ENCODE results near the gene SRXN1. TPM values are rescaled to one million over a fixed set of nuclear protein-coding genes. Genes with fewer than 3 reads are reported as not detected.

Gene SRXN1
- total RNA-seq, 1 donor from 2014 or later: 41.5 TPM

DNA sequence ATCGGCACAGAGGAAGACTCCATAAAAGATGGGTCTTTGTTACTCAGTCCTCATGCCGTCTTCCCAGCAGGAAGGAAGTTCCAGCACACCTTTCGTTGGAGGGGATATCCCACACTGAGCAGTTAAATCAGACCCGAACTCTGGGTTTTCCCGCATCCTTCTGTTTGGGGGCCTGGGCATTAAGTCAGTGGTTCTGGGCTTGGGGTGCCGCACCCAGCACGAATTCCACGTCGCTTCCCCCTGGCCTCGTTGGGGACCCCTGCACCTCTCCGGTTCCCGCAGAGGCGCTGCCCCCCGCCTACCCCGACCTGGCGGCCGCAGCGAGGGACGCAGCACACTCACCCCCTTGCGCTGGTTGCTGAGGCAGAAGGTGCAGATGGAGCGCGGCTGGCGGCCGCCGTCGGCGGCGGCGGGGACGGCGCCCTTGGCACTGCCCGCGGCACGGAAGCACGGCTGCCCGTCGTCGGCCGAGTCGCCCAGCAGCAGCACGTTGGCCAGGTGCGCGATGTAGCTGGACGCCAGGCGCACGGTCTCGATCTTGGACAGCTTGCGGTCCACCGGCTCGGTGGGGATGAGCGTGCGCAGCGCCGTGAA is 43.5 kb downstream of the SRXN1 start:
- DNase-seq (ENCODE audit: low spot score): no peak

DNA sequence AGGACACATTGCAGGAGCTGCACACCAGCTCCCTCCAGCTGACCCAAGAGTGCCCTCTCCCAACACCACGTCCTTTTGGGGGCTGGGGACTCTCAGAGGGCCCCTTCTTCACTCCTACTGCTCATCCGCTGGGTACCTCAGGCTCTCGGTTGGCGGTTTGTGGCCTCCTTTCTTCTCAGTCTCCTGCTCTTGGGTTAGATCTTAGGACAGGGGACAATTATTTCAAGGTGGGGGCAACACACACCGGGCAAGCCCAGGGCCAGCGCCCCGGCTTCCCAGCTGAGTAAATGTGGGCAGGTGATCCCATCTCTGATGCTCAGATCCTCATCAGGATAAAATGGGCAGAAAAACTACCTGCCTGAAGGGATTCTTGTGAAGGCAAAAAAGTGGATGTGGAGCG is 44.0 kb downstream of the SRXN1 start:
- DNase-seq (ENCODE audit: low spot score): no peak

DNA sequence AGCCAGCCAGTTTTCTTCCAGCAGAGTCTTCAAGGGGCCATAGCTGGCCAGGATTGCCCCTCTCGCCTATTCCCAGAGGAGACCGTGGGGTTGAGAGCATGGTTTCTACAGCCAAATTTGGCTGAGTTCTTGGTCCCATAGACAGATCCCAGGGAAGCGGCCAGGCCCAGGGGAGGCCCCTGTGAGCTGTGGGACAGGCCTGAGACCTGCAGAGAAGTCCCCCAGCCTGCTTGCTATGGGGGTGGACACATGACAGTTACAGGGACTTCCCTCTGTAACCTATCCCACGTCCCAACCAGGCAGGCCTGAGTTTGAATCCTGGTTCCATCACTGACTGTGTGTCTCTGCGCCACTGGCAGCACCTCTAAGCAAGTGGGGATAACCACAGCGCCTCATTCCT is 45.5 kb downstream of the SRXN1 start:
- no peak for DNase-seq (ENCODE audit: low spot score)

DNA sequence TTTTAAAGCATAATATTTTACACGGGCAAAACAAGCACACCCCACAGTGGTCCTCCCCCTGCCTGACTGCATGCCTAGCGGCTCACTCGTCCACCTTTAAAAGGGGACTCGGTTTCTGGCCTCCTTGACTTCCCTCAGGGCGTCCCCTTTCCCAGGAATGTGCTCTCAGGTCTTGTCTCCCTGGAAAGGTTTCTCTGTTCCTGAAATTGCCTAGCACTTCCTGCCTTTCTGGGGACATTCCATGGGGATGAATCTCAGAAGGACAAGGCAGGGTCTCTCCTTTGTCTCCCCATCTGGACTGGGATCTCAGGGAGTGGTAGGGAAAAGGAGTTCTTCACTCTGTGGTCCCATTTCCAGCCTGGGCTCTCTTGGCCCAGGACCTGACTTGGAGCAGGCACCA is 47.8 kb downstream of the SRXN1 start:
- no peak for DNase-seq (ENCODE audit: low spot score)

DNA sequence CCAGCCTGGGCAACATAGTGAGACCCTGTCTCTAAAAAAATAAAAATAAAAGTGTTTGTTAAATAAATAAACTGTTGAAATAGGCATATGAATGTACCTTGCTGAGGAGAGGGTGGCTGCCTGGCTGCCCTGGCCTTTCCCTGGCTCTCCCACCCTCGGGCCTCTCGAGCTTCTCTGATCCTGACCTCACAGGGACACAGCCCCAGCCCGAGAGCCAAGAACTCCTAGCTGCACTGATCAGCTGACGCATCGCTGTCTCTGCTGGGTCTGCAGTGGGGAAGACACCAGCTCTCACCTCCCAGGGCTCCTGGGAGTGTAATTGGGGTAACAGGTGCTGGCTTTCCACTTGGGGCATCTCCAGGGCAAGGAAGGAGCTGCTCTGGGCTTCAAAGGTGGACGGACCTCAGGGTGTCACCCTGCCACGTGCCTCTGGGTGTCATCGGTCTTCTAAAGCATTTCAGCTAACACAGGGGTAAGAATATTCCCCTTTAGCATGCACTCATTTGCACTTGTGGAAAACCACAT is 49.8 kb downstream of the SRXN1 start:
- peak; percentile 67 for DNase-seq (ENCODE audit: low spot score)

DNA sequence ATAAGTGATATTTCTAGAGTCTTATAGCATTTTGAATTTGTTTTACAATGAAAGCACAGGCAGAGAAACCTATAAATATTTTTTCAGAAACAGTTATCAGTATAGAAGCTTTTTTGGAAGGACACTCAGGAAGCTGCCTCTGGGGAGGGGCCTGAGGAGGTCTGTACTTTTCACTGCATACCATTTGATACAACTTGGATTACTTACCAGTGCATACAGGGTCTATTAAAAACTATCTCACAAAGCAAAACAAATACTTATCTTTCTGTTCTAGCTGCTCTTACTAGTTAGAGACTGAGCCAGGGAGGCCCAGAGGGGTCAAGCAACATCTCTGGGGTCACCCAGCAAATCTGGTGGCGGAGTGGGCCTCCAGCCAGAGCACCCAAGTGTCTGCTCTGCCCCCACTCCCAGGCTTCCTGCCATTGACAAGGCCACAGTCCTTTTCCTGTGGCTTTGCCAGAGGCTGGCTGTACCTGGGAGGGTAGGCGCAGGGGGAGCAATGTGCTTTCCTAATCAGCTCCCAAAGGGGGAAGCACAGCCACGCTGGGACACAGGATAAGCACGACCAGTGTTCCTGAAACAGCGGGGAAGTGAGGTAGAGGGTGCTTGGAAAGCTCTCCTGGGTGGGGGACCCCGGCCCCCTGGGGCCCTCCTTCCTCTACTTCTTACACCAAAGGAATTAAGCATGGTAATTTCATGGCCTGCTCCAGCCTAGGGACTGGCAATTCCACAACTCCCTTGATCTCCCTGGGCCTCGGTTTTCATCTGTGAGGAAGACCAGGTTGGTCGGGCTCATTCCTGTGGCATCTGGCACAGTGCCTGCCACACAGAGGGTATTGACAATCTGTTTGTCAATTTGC is 50.7 kb downstream of the SRXN1 start:
- DNase-seq (ENCODE audit: low spot score): peak; percentile 51

DNA sequence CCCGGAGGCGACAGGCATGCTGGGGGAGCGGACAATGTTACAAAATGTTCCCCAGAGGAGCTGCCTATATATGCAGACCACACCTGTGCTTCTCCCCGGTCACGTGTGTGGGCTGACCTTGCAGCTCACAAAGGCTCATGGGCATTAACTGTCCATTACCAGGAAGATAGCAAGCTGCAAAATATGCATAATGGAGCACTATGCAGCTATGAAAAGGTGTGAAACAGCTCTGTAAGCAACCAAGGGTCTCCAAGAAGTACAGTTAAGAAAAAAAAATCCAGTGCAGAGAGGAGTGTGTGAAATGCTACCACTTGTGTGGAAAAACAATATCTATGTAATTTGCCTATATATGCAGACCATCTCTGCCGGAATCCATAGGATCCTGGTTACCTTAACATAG is 52.3 kb downstream of the SRXN1 start:
- no peak for DNase-seq (ENCODE audit: low spot score)

DNA sequence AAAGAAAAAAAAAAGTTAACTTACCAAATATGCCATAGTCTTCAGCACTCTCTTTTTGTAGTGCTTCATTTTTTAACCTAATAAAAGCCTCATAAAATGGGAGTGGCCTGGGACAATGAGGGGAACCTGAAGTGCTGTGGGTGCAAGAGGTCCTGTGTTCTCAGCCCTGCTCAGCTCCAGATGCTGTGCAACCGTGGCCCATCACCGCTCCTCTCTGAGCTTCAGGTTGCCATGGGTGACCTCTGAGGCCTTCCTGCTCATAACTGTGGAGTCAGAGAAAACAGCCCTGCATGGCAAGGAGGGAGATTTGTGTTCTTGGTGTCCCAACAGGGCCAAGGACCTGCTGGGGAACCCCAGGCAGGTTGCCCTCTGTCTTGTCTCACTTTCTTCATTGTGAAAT is 52.9 kb downstream of the SRXN1 start:
- peak; percentile 35 for DNase-seq (ENCODE audit: low spot score)

DNA sequence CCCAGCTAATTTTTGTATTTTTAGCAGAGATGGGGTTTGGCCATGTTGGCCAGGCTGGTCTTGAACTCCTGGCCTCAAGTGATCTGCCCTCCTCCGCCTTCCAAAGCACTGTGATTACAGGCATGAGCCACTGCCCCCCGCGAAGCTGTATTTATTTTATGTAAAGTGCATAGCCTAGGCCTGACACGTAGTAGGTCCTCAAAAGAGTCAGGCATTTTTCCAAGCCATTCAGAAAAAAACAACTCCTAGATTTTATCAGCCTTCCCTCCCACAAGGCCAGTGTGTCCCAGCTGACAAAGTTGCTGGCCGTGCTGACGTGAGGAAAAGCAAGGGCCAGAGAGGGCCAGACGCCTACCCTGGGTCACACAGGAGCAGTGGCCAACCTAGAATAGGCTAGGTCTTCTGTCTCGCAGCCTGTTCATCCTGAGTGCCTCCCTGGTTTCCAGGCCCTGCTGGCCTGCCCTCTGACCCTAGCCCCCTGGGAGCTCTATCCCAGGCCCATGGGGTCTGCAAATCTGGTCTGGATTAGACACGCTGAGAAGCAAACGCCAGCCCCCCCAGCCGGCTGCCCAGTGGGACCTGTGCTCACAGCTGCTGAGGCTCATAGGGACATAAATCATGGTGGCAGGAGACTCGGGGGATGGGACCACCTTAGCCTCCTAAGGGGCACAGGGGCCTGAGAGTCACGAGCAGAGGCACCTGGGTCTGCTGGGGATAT is 54.7 kb downstream of the SRXN1 start:
- DNase-seq (ENCODE audit: low spot score): no peak

DNA sequence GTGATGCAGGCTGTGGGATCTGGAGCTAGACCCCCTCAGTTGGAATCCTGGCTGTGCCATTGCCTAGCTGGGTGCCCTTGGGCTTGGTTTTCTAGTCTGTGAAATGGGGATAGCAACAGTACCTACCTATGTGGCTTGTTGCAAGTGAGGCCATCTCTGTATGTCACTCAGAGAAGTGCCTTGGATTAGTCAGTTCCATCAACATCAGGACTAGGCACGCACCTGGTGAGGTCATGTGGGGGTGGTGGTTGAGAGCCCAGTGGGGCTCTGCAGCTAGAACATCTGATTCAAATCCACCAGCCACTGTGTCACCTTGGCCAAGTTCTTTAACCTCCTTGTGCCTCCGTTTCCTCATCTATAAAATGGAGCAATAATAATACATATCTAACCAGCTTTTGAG is 55.4 kb downstream of the SRXN1 start:
- no peak for DNase-seq (ENCODE audit: low spot score)

Other genes starting within 250 kb of the SRXN1 start
- gene RBCK1, start 244.9 kb downstream of the SRXN1 start, total RNA-seq: 60.1 TPM
- gene TBC1D20, start 190.7 kb downstream of the SRXN1 start, total RNA-seq: 47.0 TPM
- 132 TPM for gene CSNK2A1, start 109.4 kb downstream of the SRXN1 start, total RNA-seq
- gene TCF15, start 42.9 kb downstream of the SRXN1 start, total RNA-seq: 7.0 TPM
- not detected for gene SCRT2, start 22.6 kb upstream of the SRXN1 start, total RNA-seq
- 2.2 TPM for gene SLC52A3, start 115.3 kb upstream of the SRXN1 start, total RNA-seq
- 3.7 TPM for gene FAM110A, start 180.5 kb upstream of the SRXN1 start, total RNA-seq